Endothelial cell of umbilical vein (primary cell): Measurements from ENCODE around the gene RHBDF1. TPM values are rescaled to one million over a fixed set of nuclear protein-coding genes. Genes with fewer than 3 reads are reported as not detected.

ENCODE experiments used
- BruUV-seq: library from RNA; stranded (reverse); fragments of 400-500 nt; replicated peaks from 2 replicates; lab custom pipeline; 2021; lab: Mats Ljungman, UMichigan
- CTCF ChIA-PET: fragments of 300-600, 350-600 bp; sonication (Branson Sonifier 250); formaldehyde crosslinking; loops from one replicate; lab custom pipeline; 2021; ENCODE audit warnings: antibody characterized with exemption, inconsistent platforms; lab: Charles Lee
- POLR2A ChIA-PET: fragments of 300-600, 350-600 bp; sonication (Branson Sonifier 250); formaldehyde crosslinking; loops from one replicate; lab custom pipeline; 2021; ENCODE audit warnings: antibody characterized with exemption, inconsistent platforms; lab: Charles Lee
- DNase-seq: peaks from one replicate; pipeline ENCODE4 v3.0.0-alpha.2; 2011; ENCODE audit warnings: low read depth, low spot score
- FAIRE-seq: peaks from 2 replicates; lab custom pipeline; 2011; peaks lifted over from hg19 to GRCh38; lab: Jason Lieb, UNC
- H2AFZ ChIP-seq: 2 replicates; pipeline ENCODE4 v1.6.0; 2012; ENCODE audit warnings: low read depth, low read length, control low read depth, inconsistent platforms
- H3K27ac ChIP-seq: 2 replicates; pipeline ENCODE4 v1.5.1; 2011; ENCODE audit warnings: low read depth, mild to moderate bottlenecking, control low read depth, low read length, moderate library complexity; ENCODE audit not compliant: insufficient read depth
- H3K27me3 ChIP-seq, 2 experiments: 2 replicates each; pipeline versions ENCODE4 v1.6.0 to v1.6.1; 2011; ENCODE audit warnings: low read length in 2 of 2, mixed read lengths in 1 of 2; ENCODE audit not compliant: control insufficient read depth in 2 of 2, insufficient read depth in 2 of 2
- H3K36me3 ChIP-seq, 2 experiments: 2 replicates in 1 of 2; 3 replicates in 1 of 2; pipeline ENCODE4 v1.5.1; 2011; ENCODE audit warnings: low read length in 2 of 2, mild to moderate bottlenecking in 1 of 2, moderate library complexity in 1 of 2; ENCODE audit not compliant: control insufficient read depth in 2 of 2, insufficient read depth in 2 of 2; ENCODE audit errors: extremely low read depth in 1 of 2
- H3K4me1 ChIP-seq: 3 replicates; pipeline ENCODE4 v1.5.1; 2011; ENCODE audit warnings: mild to moderate bottlenecking, low read length; ENCODE audit not compliant: control insufficient read depth, insufficient read depth; ENCODE audit errors: extremely low read depth
- H3K4me2 ChIP-seq: 2 replicates; pipeline ENCODE4 v1.6.1; 2011; ENCODE audit warnings: low read length, control low read depth, mixed read lengths; ENCODE audit not compliant: insufficient read depth
- H3K4me3 ChIP-seq, 3 experiments: fragments of 200-600 bp in 1 of 3; sonication (generic), shearing (Covaris generic) in 1 of 3; replicated peaks in 1 of 3; 2 replicates each; pipeline ENCODE4 v1.5.1; 2011 to 2016; ENCODE audit warnings: control low read depth in 3 of 3, low read length in 3 of 3, mild to moderate bottlenecking in 2 of 3, inconsistent platforms in 1 of 3, low read depth in 1 of 3, moderate library complexity in 1 of 3; ENCODE audit not compliant: insufficient read depth in 1 of 3
- H3K79me2 ChIP-seq: 2 replicates; pipeline ENCODE4 v1.6.0; 2012; ENCODE audit warnings: low read length, inconsistent platforms; ENCODE audit not compliant: control insufficient read depth, insufficient read depth
- H3K9ac ChIP-seq: replicated peaks from 2 replicates; pipeline ENCODE3; 2011; ENCODE audit warnings: low read length, control low read depth; ENCODE audit not compliant: insufficient read depth; ENCODE audit errors: extremely low read depth
- H3K9me1 ChIP-seq: replicated peaks from 3 replicates; pipeline ENCODE4 v1.6.0; 2011; ENCODE audit warnings: mild to moderate bottlenecking, low read length; ENCODE audit not compliant: control insufficient read depth, insufficient read depth; ENCODE audit errors: extremely low read depth
- H3K9me3 ChIP-seq: replicated peaks from 2 replicates; pipeline ENCODE4 v1.5.1; 2012; ENCODE audit warnings: low read length, inconsistent platforms; ENCODE audit not compliant: control insufficient read depth, insufficient read depth
- H4K20me1 ChIP-seq: replicated peaks from 2 replicates; pipeline ENCODE3; 2011; ENCODE audit warnings: mild to moderate bottlenecking, low read length; ENCODE audit not compliant: control insufficient read depth, insufficient read depth; ENCODE audit errors: extremely low read depth
- EZH2 ChIP-seq: IDR thresholded peaks from 2 replicates; pipeline ENCODE4 v1.6.1; 2012; ENCODE audit warnings: borderline replicate concordance, low read depth, mild to moderate bottlenecking, moderate library complexity, low read length, inconsistent platforms; ENCODE audit not compliant: severe bottlenecking
- FOS ChIP-seq: IDR thresholded peaks from 2 replicates; pipeline ENCODE4 v1.6.1; 2011; ENCODE audit warnings: mild to moderate bottlenecking, low read length, moderate library complexity, borderline replicate concordance; ENCODE audit not compliant: insufficient read depth
- GATA2 ChIP-seq: IDR thresholded peaks from 2 replicates; pipeline ENCODE4 v1.7.0; 2011; ENCODE audit warnings: low read depth, mild to moderate bottlenecking, moderate library complexity, mixed read lengths, low read length; ENCODE audit not compliant: insufficient read length, insufficient read depth
- JUN ChIP-seq: IDR thresholded peaks from 2 replicates; pipeline ENCODE4 v1.6.1; 2011; ENCODE audit warnings: borderline replicate concordance, low read depth; ENCODE audit not compliant: insufficient read length, insufficient read depth
- MYC ChIP-seq: IDR thresholded peaks from one replicate; pipeline ENCODE4 v1.6.1; 2011; ENCODE audit warnings: mild to moderate bottlenecking, low read depth, low read length
- POLR2A ChIP-seq: IDR thresholded peaks from 2 replicates; pipeline ENCODE4 v1.6.1; 2012; ENCODE audit warnings: low read depth, mild to moderate bottlenecking, control low read depth, low read length
- POLR2AphosphoS5 ChIP-seq: IDR thresholded peaks from 2 replicates; pipeline ENCODE4 v1.6.1; 2012; ENCODE audit warnings: low read depth, mild to moderate bottlenecking, control low read depth, low read length, moderate library complexity; ENCODE audit not compliant: insufficient read depth
- dilution Hi-C: fragments of 300-500 bp; cut with MboI; formaldehyde crosslinking; loops from one replicate; pipeline ENCODE4 v1.15.0; 2019; ENCODE audit warnings: low sequenced_read_pairs; ENCODE audit not compliant: extremely low pct_ligation_motif_present
- intact Hi-C: fragments of 100-400 bp; cut with micrococcal nuclease; formaldehyde crosslinking; loops from one replicate; pipeline ENCODE4 v1.10.0; 2022
- polyA plus RNA-seq, 4 experiments: library from polyadenylated mRNA; depleted of rRNA in 3 of 4; stranded (reverse) in 3 of 4; unstranded in 1 of 4; fragments of >200 nt; gene quantifications; 2 replicates each; pipeline versions ENCODE4 v1.2.1 to v1.2.3, GENCODE V29; 2011 to 2012; ENCODE audit warnings: missing spikeins in 1 of 4
- total RNA-seq: library from RNA; stranded (reverse); gene quantifications from 2 replicates; pipeline ENCODE4 v1.2.3, GENCODE V29; 2021
- TF ChIP-seq, protein P1 (sequence below), 2 donors: IDR thresholded peaks; 1 replicate in 1 of 2; 2 replicates in 1 of 2; pipeline ENCODE4 v1.5.1; 2011; ENCODE audit warnings: low read length in 2 of 2, mild to moderate bottlenecking in 2 of 2, moderate library complexity in 2 of 2, control low read depth in 1 of 2, inconsistent platforms in 1 of 2, low read depth in 1 of 2; ENCODE audit not compliant: insufficient read depth in 1 of 2; ENCODE audit errors: extremely low read depth in 1 of 2
- TF ChIP-seq, protein P2 (sequence below): IDR thresholded peaks from 2 replicates; pipeline ENCODE4 v1.6.1; 2011; ENCODE audit not compliant: insufficient read depth, insufficient read length

RHBDF1 gene
- total and polyA plus RNA-seq, 2 donors (not counting 3 experiments of a cell fraction or from before 2014, with no cell fraction given): 57.0 to 113 TPM

DNA sequence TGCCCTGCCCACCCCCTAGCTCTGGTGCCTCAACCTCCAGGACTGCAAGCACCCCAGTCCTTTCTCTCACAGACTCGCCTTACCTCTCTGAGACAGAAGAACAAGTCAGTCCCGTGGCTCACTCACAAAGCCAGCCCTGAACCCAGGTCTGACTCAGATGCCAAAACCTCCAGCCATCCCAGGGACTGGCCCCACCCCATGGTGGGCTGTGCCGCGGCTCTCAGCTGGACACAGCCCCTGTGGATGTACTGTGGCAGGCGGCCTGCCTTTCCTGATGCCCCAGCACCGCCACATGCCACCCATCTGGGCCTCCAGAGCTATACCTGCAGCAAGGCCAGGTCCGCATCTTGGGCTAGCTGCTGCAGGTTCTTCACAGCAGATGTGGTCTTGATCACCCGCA, 25.4 kb upstream of the RHBDF1 start:
- Histone ChIP-seq H3K27me3 (no peaks in the 10 kb centered on the region), H3K79me2 (no peaks in the 10 kb centered on the region), H3K9me3 (no peaks in the 10 kb centered on the region), H3K9me1 (no peaks in the 10 kb centered on the region), H3K4me2 (no peak overlapping the region), H3K27ac (no peak overlapping the region), H3K36me3 (peaks cover 0 to 15% of the 10 kb centered on the region in 2 experiments), H2AFZ (no peak overlapping the region), H3K9ac (no peak overlapping the region), H3K4me1 (peaks cover 5% of the 10 kb centered on the region), H4K20me1 (no peaks in the 10 kb centered on the region), H3K4me3 (no peak overlapping the region)
- POLR2A ChIA-PET: no interaction called here
- TF ChIP-seq, protein P1, sequence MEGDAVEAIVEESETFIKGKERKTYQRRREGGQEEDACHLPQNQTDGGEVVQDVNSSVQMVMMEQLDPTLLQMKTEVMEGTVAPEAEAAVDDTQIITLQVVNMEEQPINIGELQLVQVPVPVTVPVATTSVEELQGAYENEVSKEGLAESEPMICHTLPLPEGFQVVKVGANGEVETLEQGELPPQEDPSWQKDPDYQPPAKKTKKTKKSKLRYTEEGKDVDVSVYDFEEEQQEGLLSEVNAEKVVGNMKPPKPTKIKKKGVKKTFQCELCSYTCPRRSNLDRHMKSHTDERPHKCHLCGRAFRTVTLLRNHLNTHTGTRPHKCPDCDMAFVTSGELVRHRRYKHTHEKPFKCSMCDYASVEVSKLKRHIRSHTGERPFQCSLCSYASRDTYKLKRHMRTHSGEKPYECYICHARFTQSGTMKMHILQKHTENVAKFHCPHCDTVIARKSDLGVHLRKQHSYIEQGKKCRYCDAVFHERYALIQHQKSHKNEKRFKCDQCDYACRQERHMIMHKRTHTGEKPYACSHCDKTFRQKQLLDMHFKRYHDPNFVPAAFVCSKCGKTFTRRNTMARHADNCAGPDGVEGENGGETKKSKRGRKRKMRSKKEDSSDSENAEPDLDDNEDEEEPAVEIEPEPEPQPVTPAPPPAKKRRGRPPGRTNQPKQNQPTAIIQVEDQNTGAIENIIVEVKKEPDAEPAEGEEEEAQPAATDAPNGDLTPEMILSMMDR (IDR thresholded peaks at IDR 0.05; ENCODE audit: extremely low read depth in 1 of 2, insufficient read depth in 1 of 2, low read depth in 1 of 2, low read length in 2 of 2): no peak
- TF ChIP-seq JUN (no peak), EZH2 (no peak), POLR2AphosphoS5 (no peak), GATA2 (no peak), MYC (no peak), POLR2A (no peak), FOS (no peak)
- TF ChIP-seq, protein P2, sequence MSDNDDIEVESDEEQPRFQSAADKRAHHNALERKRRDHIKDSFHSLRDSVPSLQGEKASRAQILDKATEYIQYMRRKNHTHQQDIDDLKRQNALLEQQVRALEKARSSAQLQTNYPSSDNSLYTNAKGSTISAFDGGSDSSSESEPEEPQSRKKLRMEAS: no peak
- BruUV-seq: no TSS peak
- DNase-seq (no peak), FAIRE-seq (no peak)
- dilution Hi-C loops: no loop called here
- CTCF ChIA-PET: interaction anchor here (0.7 to 17.6 kb wide), 11 partner anchors 9 to 264 kb away, joined by 3 to 790 read pairs (median 10); partner anchors contain the start of genes HBQ1, MPG and RHBDF1
- intact Hi-C loops: loop anchor here (1.0 kb wide), 1 partner anchor 33 kb away; no protein-coding TSS in a partner anchor
